ENCODE measurements around the gene IL1RL2.

DNA sequence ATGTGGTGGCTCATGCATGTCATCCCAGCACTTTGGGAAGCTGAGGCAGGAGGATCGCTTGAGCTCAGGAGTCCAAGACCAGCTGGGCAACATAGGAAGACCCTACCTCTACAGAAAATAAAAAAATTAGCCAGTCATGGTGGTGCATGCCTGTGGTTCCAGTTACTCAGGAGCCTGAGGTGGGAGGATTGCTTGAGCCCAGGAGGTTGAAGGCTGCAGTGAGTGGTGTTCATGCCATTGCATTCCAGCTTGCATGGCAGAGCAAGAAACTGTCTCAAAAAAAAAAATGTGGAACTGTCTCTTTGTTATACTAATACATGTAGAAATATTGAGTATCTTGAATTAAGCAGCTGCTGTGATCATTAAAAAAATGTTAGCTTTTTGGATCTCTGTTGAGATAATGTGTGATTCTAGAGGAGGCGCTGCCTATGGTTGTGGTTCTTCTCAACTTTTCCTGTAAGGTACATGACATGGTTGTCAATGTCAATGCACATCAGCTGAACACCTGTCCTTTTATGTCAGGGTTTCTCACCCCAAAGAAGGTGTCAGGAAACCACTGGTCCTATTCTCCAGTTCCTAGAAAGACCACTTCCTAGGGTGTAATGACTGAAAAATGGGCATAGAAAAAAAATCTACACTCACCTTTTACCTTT, 89.9 kb downstream of the IL1RL2 start:
- TF ChIP-seq EGR1 (IDR thresholded peaks at IDR 0.05; ENCODE audit: low read depth) = no peak
- no peak for TF ChIP-seq POLR2AphosphoS5 (IDR thresholded peaks at IDR 0.05; ENCODE audit: low read depth, low read length)
- TF ChIP-seq, protein P1, sequence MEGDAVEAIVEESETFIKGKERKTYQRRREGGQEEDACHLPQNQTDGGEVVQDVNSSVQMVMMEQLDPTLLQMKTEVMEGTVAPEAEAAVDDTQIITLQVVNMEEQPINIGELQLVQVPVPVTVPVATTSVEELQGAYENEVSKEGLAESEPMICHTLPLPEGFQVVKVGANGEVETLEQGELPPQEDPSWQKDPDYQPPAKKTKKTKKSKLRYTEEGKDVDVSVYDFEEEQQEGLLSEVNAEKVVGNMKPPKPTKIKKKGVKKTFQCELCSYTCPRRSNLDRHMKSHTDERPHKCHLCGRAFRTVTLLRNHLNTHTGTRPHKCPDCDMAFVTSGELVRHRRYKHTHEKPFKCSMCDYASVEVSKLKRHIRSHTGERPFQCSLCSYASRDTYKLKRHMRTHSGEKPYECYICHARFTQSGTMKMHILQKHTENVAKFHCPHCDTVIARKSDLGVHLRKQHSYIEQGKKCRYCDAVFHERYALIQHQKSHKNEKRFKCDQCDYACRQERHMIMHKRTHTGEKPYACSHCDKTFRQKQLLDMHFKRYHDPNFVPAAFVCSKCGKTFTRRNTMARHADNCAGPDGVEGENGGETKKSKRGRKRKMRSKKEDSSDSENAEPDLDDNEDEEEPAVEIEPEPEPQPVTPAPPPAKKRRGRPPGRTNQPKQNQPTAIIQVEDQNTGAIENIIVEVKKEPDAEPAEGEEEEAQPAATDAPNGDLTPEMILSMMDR (IDR thresholded peaks at IDR 0.05 in 2 of 3, conservative IDR thresholded peaks at IDR 0.05 in 1 of 3; ENCODE audit: borderline replicate concordance in 1 of 3, insufficient read depth in 1 of 3, low read depth in 2 of 3, low read length in 2 of 3) = no peak
- TF ChIP-seq, protein P2, sequence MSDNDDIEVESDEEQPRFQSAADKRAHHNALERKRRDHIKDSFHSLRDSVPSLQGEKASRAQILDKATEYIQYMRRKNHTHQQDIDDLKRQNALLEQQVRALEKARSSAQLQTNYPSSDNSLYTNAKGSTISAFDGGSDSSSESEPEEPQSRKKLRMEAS (IDR thresholded peaks at IDR 0.05) = no peak
- TF ChIP-seq EZH2 (IDR thresholded peaks at IDR 0.05) = no peak
- TF ChIP-seq TCF7L2 (IDR thresholded peaks at IDR 0.05; ENCODE audit: borderline replicate concordance, extremely low read depth, insufficient read depth, insufficient read length) = no peak
- no peak for TF ChIP-seq POLR2A (IDR thresholded peaks at IDR 0.05; ENCODE audit: borderline replicate concordance, extremely low read depth, insufficient read depth, insufficient read length)
- no peak for TF ChIP-seq EZH2phosphoT487 (IDR thresholded peaks at IDR 0.05; ENCODE audit: borderline replicate concordance)
- TF ChIP-seq FOSL1 (IDR thresholded peaks at IDR 0.05; ENCODE audit: low read depth) = no peak
- no peak for TF ChIP-seq SIN3A (IDR thresholded peaks at IDR 0.05; ENCODE audit: low read depth)

Measured in HCT116 (cell line).